Measurements from ENCODE around the gene FLNA. TPM values are rescaled to one million over a fixed set of nuclear protein-coding genes. Genes with fewer than 3 reads are reported as not detected.
"Not testable (repeated sequence)": the region's sequence is repeated elsewhere in the genome, so short reads cannot be mapped to it uniquely, and the experiment has no call there.

FLNA gene
- total RNA-seq, 2 donors from 2014 or later: 5,571 to 6,731 TPM

GRCh38 chrX:154399527-154400368 is 25.3 kb upstream of the FLNA start:
- no peak for DNase-seq (ENCODE audit: low spot score)
- intact Hi-C loops (cut with DNase I): no loop called here

- intact Hi-C loops (cut with DNase I): no loop called here
- peak; percentile 97 for DNase-seq (ENCODE audit: low spot score)
These were observed 24.5 kb upstream of the FLNA start for GRCh38 chrX:154398668-154399526.

- peak; percentile 98 for DNase-seq (ENCODE audit: low spot score)
- intact Hi-C loops (cut with DNase I): no loop called here
These were observed 23.6 kb upstream of the FLNA start, which contains the start of gene RPL10 for GRCh38 chrX:154397888-154398667. Gene RPL10 (plus strand): TSS chrX:154398377. CDS start chrX:154398520, 143 bp downstream.

- intact Hi-C loops (cut with DNase I): no loop called here
- peak; percentile 92 for DNase-seq (ENCODE audit: low spot score)
These were observed 22.8 kb upstream of the FLNA start for GRCh38 chrX:154396973-154397887.

GRCh38 chrX:154396363-154396762 is 21.9 kb upstream of the FLNA start:
- intact Hi-C loops (cut with DNase I); DNase-seq (ENCODE audit: low spot score): not testable (repeated sequence)

GRCh38 chrX:154389812-154390747 is 15.6 kb upstream of the FLNA start:
- DNase-seq (ENCODE audit: low spot score); intact Hi-C loops (cut with DNase I): not testable (repeated sequence)

GRCh38 chrX:154388649-154389048 is 14.2 kb upstream of the FLNA start:
- DNase-seq (ENCODE audit: low spot score); intact Hi-C loops (cut with DNase I): not testable (repeated sequence)

GRCh38 chrX:154388094-154388493 is 13.7 kb upstream of the FLNA start:
- DNase-seq (ENCODE audit: low spot score); intact Hi-C loops (cut with DNase I): not testable (repeated sequence)

GRCh38 chrX:154384284-154384892 is 10.0 kb upstream of the FLNA start:
- peak; percentile 78 for DNase-seq (ENCODE audit: low spot score)
- intact Hi-C loops (cut with DNase I): no loop called here

GRCh38 chrX:154383359-154384283 is 9.2 kb upstream of the FLNA start:
- DNase-seq (ENCODE audit: low spot score): no peak
- intact Hi-C loops (cut with DNase I): no loop called here

- intact Hi-C loops (cut with DNase I): no loop called here
These were observed 8.1 kb upstream of the FLNA start for GRCh38 chrX:154382483-154383069.

GRCh38 chrX:154381271-154381670 is 6.8 kb upstream of the FLNA start:
- no peak for DNase-seq (ENCODE audit: low spot score)
- intact Hi-C loops (cut with DNase I): no loop called here

More at GRCh38 chrX:154382483-154383069, 8.1 kb upstream of the FLNA start:
- no peak for DNase-seq (ENCODE audit: low spot score)

GRCh38 chrX:154380787-154381186 is 6.4 kb upstream of the FLNA start:
- intact Hi-C loops (cut with DNase I): no loop called here
- DNase-seq (ENCODE audit: low spot score): no peak

GRCh38 chrX:154380153-154380552 is 5.7 kb upstream of the FLNA start:
- DNase-seq (ENCODE audit: low spot score): no peak
- intact Hi-C loops (cut with DNase I): no loop called here

GRCh38 chrX:154379569-154379951 is 5.1 kb upstream of the FLNA start:
- intact Hi-C loops (cut with DNase I): no loop called here
- DNase-seq (ENCODE audit: low spot score): no peak

Data from posterior vena cava (tissue), 2 donors.